ENCODE results near the gene DRC3. TPM values are rescaled to one million over a fixed set of nuclear protein-coding genes. Genes with fewer than 3 reads are reported as not detected.

The DRC3 gene
- total and polyA plus RNA-seq, 2 donors (not counting 3 experiments of a cell fraction or from before 2014, with no cell fraction given): 1.6 to 2.9 TPM

GRCh38 chr17:18037486-18037885 lies 64.8 kb downstream of the DRC3 start:
- no peaks in the 10 kb centered on the region for H4K20me1 ChIP-seq (replicated peaks; ENCODE audit: control insufficient read depth, extremely low read depth, insufficient read depth, low read length)
- POLR2A ChIA-PET: no interaction called here
- H3K27me3 ChIP-seq (ENCODE audit: control insufficient read depth in 2 of 2, insufficient read depth in 2 of 2, low read length in 2 of 2): no peaks in the 10 kb centered on the region
- FAIRE-seq: no peak
- H3K9me1 ChIP-seq (replicated peaks; ENCODE audit: control insufficient read depth, extremely low read depth, insufficient read depth, low read length): no peaks in the 10 kb centered on the region
- DNase-seq (ENCODE audit: low read depth, low spot score): no peak
- CTCF ChIA-PET: no interaction called here
- peak overlapping the region; percentile 96 for H3K4me2 ChIP-seq (ENCODE audit: insufficient read depth, low read length)
- H3K79me2 ChIP-seq (ENCODE audit: control insufficient read depth, insufficient read depth, low read length): peaks cover 12% of the 10 kb centered on the region
- dilution Hi-C loops (cut with MboI; ENCODE audit: extremely low pct_ligation_motif_present, low sequenced_read_pairs) (loop anchor here (25.0 kb wide), 1 partner anchor 150 kb away; no protein-coding TSS in a partner anchor), intact Hi-C loops (cut with micrococcal nuclease) (no loop called here)
- H3K4me1 ChIP-seq (ENCODE audit: control insufficient read depth, extremely low read depth, insufficient read depth, low read length): peaks cover 21% of the 10 kb centered on the region
- BruUV-seq (replicated peaks): no TSS peak
- no peak overlapping the region for H3K9ac ChIP-seq (replicated peaks; ENCODE audit: extremely low read depth, insufficient read depth, low read length)
- H3K4me3 ChIP-seq (replicated peaks in 1 of 3; ENCODE audit: insufficient read depth in 1 of 3, low read depth in 1 of 3, low read length in 3 of 3): no peak overlapping the region
- no peaks in the 10 kb centered on the region for H3K9me3 ChIP-seq (replicated peaks; ENCODE audit: control insufficient read depth, insufficient read depth, low read length)
- no peak overlapping the region for H3K27ac ChIP-seq (ENCODE audit: insufficient read depth, low read depth, low read length)
- TF ChIP-seq, protein P1, sequence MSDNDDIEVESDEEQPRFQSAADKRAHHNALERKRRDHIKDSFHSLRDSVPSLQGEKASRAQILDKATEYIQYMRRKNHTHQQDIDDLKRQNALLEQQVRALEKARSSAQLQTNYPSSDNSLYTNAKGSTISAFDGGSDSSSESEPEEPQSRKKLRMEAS (IDR thresholded peaks at IDR 0.05; ENCODE audit: insufficient read depth, insufficient read length): no peak
- no peak for TF ChIP-seq MYC (IDR thresholded peaks at IDR 0.05; ENCODE audit: low read depth, low read length)
- TF ChIP-seq POLR2AphosphoS5 (IDR thresholded peaks at IDR 0.05; ENCODE audit: insufficient read depth, low read depth, low read length): no peak
- TF ChIP-seq POLR2A (IDR thresholded peaks at IDR 0.05; ENCODE audit: low read depth, low read length): no peak
- no peak for TF ChIP-seq CTCF (IDR thresholded peaks at IDR 0.05; ENCODE audit: extremely low read depth in 1 of 2, insufficient read depth in 1 of 2, low read depth in 1 of 2, low read length in 2 of 2)
- TF ChIP-seq EZH2 (IDR thresholded peaks at IDR 0.05; ENCODE audit: borderline replicate concordance, low read depth, low read length, severe bottlenecking): no peak
- no peak for TF ChIP-seq GATA2 (IDR thresholded peaks at IDR 0.05; ENCODE audit: insufficient read depth, insufficient read length, low read depth, low read length)
- TF ChIP-seq FOS (IDR thresholded peaks at IDR 0.05; ENCODE audit: borderline replicate concordance, insufficient read depth, low read length): no peak
- TF ChIP-seq JUN (IDR thresholded peaks at IDR 0.05; ENCODE audit: borderline replicate concordance, insufficient read depth, insufficient read length, low read depth): no peak
- no peaks in the 10 kb centered on the region for H3K36me3 ChIP-seq (ENCODE audit: control insufficient read depth in 2 of 2, extremely low read depth in 1 of 2, insufficient read depth in 2 of 2, low read length in 2 of 2)
- H2AFZ ChIP-seq (ENCODE audit: low read depth, low read length): no peak overlapping the region
